IPS DF 6.9 (cell line): ENCODE data around the gene CTTNBP2.

Experiments used
- DNase-seq: peaks from one replicate; pipeline ENCODE4 v3.0.0-alpha.2; 2013; ENCODE audit warnings: low read depth, low spot score
- H3K27ac ChIP-seq: one replicate; pipeline ENCODE4 v1.5.1; 2013; ENCODE audit warnings: low read length, control low read depth
- H3K27me3 ChIP-seq: 2 replicates; pipeline ENCODE4 v1.6.1; 2013; ENCODE audit warnings: mild to moderate bottlenecking, low read length; ENCODE audit not compliant: control insufficient read depth, insufficient read depth
- H3K36me3 ChIP-seq: 2 replicates; pipeline ENCODE4 v1.6.1; 2013; ENCODE audit warnings: low read length; ENCODE audit not compliant: control insufficient read depth, insufficient read depth
- H3K4me1 ChIP-seq: 2 replicates; pipeline ENCODE4 v1.6.1; 2013; ENCODE audit warnings: low read length; ENCODE audit not compliant: control insufficient read depth, insufficient read depth
- H3K4me3 ChIP-seq: 2 replicates; pipeline ENCODE4 v1.5.1; 2013; ENCODE audit warnings: mild to moderate bottlenecking, low read length
- H3K9me3 ChIP-seq: 2 replicates; pipeline ENCODE4 v1.6.1; 2013; ENCODE audit warnings: low read length, inconsistent platforms; ENCODE audit not compliant: control insufficient read depth, insufficient read depth
- WGBS: extraction: QIAGEN DNeasy Blood & Tissue Kit; methylation state at CpG from one replicate; pipeline ENCODE4 v1.1.7; 2013; ENCODE audit warnings: mixed read lengths, missing lambda C conversion rate; ENCODE audit not compliant: insufficient read length, insufficient coverage; 5-methylcytosine and 5-hydroxymethylcytosine counted together

Gene CTTNBP2

GRCh38 chr7:117841611-117842010 lies 31.6 kb downstream of the CTTNBP2 start:
- no peak for DNase-seq
- Histone ChIP-seq H3K9me3 (no peaks in the 10 kb centered on the region), H3K36me3 (no peaks in the 10 kb centered on the region; the same call in 1 of the 2 replicates), H3K27ac (no peak overlapping the region), H3K4me3 (no peak overlapping the region), H3K4me1 (no peaks in the 10 kb centered on the region), H3K27me3 (no peaks in the 10 kb centered on the region)
- no CpG with 5 or more reads among the region's 2 CpGs for WGBS

- no peak for DNase-seq
- no peak overlapping the region for H3K4me3 ChIP-seq
- no peaks in the 10 kb centered on the region for H3K27me3 ChIP-seq
- no peaks in the 10 kb centered on the region for H3K9me3 ChIP-seq
- H3K27ac ChIP-seq, result no peak overlapping the region
- H3K36me3 ChIP-seq, result no peaks in the 10 kb centered on the region; the same call in 1 of the 2 replicates
- H3K4me1 ChIP-seq, result no peaks in the 10 kb centered on the region
Observed at GRCh38 chr7:117841011-117841410, 32.2 kb downstream of the CTTNBP2 start.

- no peak for DNase-seq
Observed at GRCh38 chr7:117839507-117839906, 33.7 kb downstream of the CTTNBP2 start.

GRCh38 chr7:117837841-117838240 lies 35.4 kb downstream of the CTTNBP2 start:
- Histone ChIP-seq H3K4me1 (no peaks in the 10 kb centered on the region), H3K27me3 (no peaks in the 10 kb centered on the region), H3K36me3 (no peaks in the 10 kb centered on the region; the same call in 1 of the 2 replicates), H3K9me3 (no peaks in the 10 kb centered on the region), H3K27ac (no peak overlapping the region), H3K4me3 (no peak overlapping the region)
- DNase-seq, result no peak
- WGBS, result no CpG with 5 or more reads among the region's 1 CpG

More at GRCh38 chr7:117839507-117839906, 33.7 kb downstream of the CTTNBP2 start:
- Histone ChIP-seq H3K36me3 (no peaks in the 10 kb centered on the region; the same call in 1 of the 2 replicates), H3K9me3 (no peaks in the 10 kb centered on the region), H3K4me3 (no peak overlapping the region), H3K27me3 (no peaks in the 10 kb centered on the region), H3K27ac (no peak overlapping the region), H3K4me1 (no peaks in the 10 kb centered on the region)

- Histone ChIP-seq H3K9me3 (no peaks in the 10 kb centered on the region), H3K27me3 (no peaks in the 10 kb centered on the region), H3K4me3 (no peak overlapping the region), H3K36me3 (no peaks in the 10 kb centered on the region; the same call in 1 of the 2 replicates), H3K27ac (no peak overlapping the region), H3K4me1 (no peaks in the 10 kb centered on the region)
- no CpG with 5 or more reads among the region's 4 CpGs for WGBS
- DNase-seq, result no peak
Observed at GRCh38 chr7:117835016-117835664, 38.1 kb downstream of the CTTNBP2 start.

- DNase-seq, result no peak
- no peaks in the 10 kb centered on the region for H3K9me3 ChIP-seq
- peaks cover 2% of the 10 kb centered on the region; the same call in 1 of the 2 replicates for H3K4me1 ChIP-seq
- no CpG with 5 or more reads among the region's 5 CpGs for WGBS
- no peaks in the 10 kb centered on the region; the same call in 1 of the 2 replicates for H3K36me3 ChIP-seq
- no peak overlapping the region for H3K4me3 ChIP-seq
- no peak overlapping the region for H3K27ac ChIP-seq
- H3K27me3 ChIP-seq, result no peaks in the 10 kb centered on the region
Observed at GRCh38 chr7:117830422-117830954, 42.8 kb downstream of the CTTNBP2 start.

GRCh38 chr7:117829450-117830117 lies 43.7 kb downstream of the CTTNBP2 start:
- no peak for DNase-seq
- H3K4me1 ChIP-seq, result peaks cover 2% of the 10 kb centered on the region; the same call in 1 of the 2 replicates
- H3K27ac ChIP-seq, result no peak overlapping the region
- no CpG with 5 or more reads among the region's 1 CpG for WGBS
- H3K36me3 ChIP-seq, result no peaks in the 10 kb centered on the region; the same call in 1 of the 2 replicates
- no peak overlapping the region for H3K4me3 ChIP-seq
- no peaks in the 10 kb centered on the region for H3K9me3 ChIP-seq
- no peaks in the 10 kb centered on the region for H3K27me3 ChIP-seq

- H3K9me3 ChIP-seq, result no peaks in the 10 kb centered on the region
- DNase-seq, result no peak
- no peaks in the 10 kb centered on the region; the same call in 1 of the 2 replicates for H3K36me3 ChIP-seq
- no peak overlapping the region for H3K27ac ChIP-seq
- no CpG with 5 or more reads among the region's 2 CpGs for WGBS
- no peaks in the 10 kb centered on the region for H3K27me3 ChIP-seq
- H3K4me1 ChIP-seq, result peaks cover 2% of the 10 kb centered on the region; the same call in 1 of the 2 replicates
- no peak overlapping the region for H3K4me3 ChIP-seq
Observed at GRCh38 chr7:117828825-117829224, 44.4 kb downstream of the CTTNBP2 start.

- H3K4me3 ChIP-seq, result no peak overlapping the region
Observed at GRCh38 chr7:117827862-117828261, 45.4 kb downstream of the CTTNBP2 start.

GRCh38 chr7:117825132-117825531 lies 48.1 kb downstream of the CTTNBP2 start:
- DNase-seq, result no peak
- Histone ChIP-seq H3K27ac (no peak overlapping the region), H3K4me3 (no peak overlapping the region), H3K4me1 (peaks cover 2% of the 10 kb centered on the region; the same call in 1 of the 2 replicates), H3K9me3 (no peaks in the 10 kb centered on the region), H3K36me3 (no peaks in the 10 kb centered on the region), H3K27me3 (no peaks in the 10 kb centered on the region)
- WGBS, result no CpG with 5 or more reads among the region's 2 CpGs

More at GRCh38 chr7:117827862-117828261, 45.4 kb downstream of the CTTNBP2 start:
- no CpG with 5 or more reads among the region's 2 CpGs for WGBS
- Histone ChIP-seq H3K27me3 (no peaks in the 10 kb centered on the region), H3K36me3 (no peaks in the 10 kb centered on the region), H3K9me3 (no peaks in the 10 kb centered on the region), H3K27ac (no peak overlapping the region), H3K4me1 (peaks cover 2% of the 10 kb centered on the region; the same call in 1 of the 2 replicates)
- DNase-seq, result no peak
